Endodermal cell (in vitro differentiated cells): ENCODE data around the gene EPHA4. TPM values are rescaled to one million over a fixed set of nuclear protein-coding genes. Genes with fewer than 3 reads are reported as not detected.

Source experiments
- DNase-seq: peaks from one replicate; pipeline ENCODE4 v3.0.0-alpha.2; 2017
- H3K27ac ChIP-seq: 2 replicates; pipeline ENCODE4 v1.5.1; 2013; ENCODE audit warnings: mild to moderate bottlenecking, low read depth, low read length, moderate library complexity
- H3K27me3 ChIP-seq: 2 replicates; pipeline ENCODE4 v1.6.1; 2013; ENCODE audit warnings: mild to moderate bottlenecking, low read length, moderate library complexity; ENCODE audit not compliant: insufficient read depth, control insufficient read depth, poor library complexity, severe bottlenecking
- H3K36me3 ChIP-seq: 2 replicates; pipeline ENCODE4 v1.7.0; 2013; ENCODE audit warnings: mild to moderate bottlenecking, low read length, moderate library complexity; ENCODE audit not compliant: control insufficient read depth, insufficient read depth
- H3K4me1 ChIP-seq: one replicate; pipeline ENCODE4 v1.7.0; 2013; ENCODE audit warnings: low read length; ENCODE audit not compliant: control insufficient read depth, insufficient read depth
- H3K4me3 ChIP-seq: 2 replicates; pipeline ENCODE4 v1.5.1; 2013; ENCODE audit warnings: mild to moderate bottlenecking, low read length, moderate library complexity
- H3K9ac ChIP-seq: 2 replicates; pipeline ENCODE4 v1.6.1; 2013; ENCODE audit warnings: mild to moderate bottlenecking, low read length, moderate library complexity; ENCODE audit not compliant: poor library complexity, severe bottlenecking; ENCODE audit errors: extremely low read depth
- H3K9me3 ChIP-seq: 2 replicates; pipeline ENCODE4 v1.6.1; 2013; ENCODE audit warnings: mild to moderate bottlenecking, low read length, moderate library complexity; ENCODE audit not compliant: control insufficient read depth
- H3K27ac Mint-ChIP-seq: 2 replicates; pipeline ENCODE4 v1.8.0; 2020; ENCODE audit warnings: mixed read lengths
- H3K27me3 Mint-ChIP-seq: 2 replicates; pipeline ENCODE4 v1.8.0; 2021; ENCODE audit warnings: mild to moderate bottlenecking, mixed read lengths; ENCODE audit not compliant: insufficient read depth
- H3K36me3 Mint-ChIP-seq: 2 replicates; pipeline ENCODE4 v1.8.0; 2020; ENCODE audit warnings: low read depth, mixed read lengths
- H3K4me1 Mint-ChIP-seq: 2 replicates; pipeline ENCODE4 v1.8.0; 2020; ENCODE audit warnings: mixed read lengths
- H3K4me3 Mint-ChIP-seq: 2 replicates; pipeline ENCODE4 v1.8.0; 2020; ENCODE audit warnings: mild to moderate bottlenecking, moderate library complexity, mixed read lengths
- H3K9me3 Mint-ChIP-seq: 2 replicates; pipeline ENCODE4 v1.8.0; 2020; ENCODE audit warnings: mild to moderate bottlenecking, mixed read lengths
- WGBS, 2 experiments: methylation state at CpG; one replicate each; pipeline versions ENCODE4 v1.1.5 to v1.1.7; 2013; ENCODE audit warnings: missing lambda C conversion rate in 2 of 2, mixed read lengths in 1 of 2; ENCODE audit not compliant: insufficient coverage in 1 of 2, insufficient read length in 1 of 2; 5-methylcytosine and 5-hydroxymethylcytosine counted together
- total RNA-seq, 2 donors: library from RNA; stranded (reverse); fragmentation: NEBNext Ultra II Directional in 1 of 2; extraction: Animal tissue kit (Norgen Biotek cat#: 25700) in 1 of 2; gene quantifications; 2 replicates in 1 of 2; 3 replicates in 1 of 2; pipeline ENCODE4 v1.2.1, GENCODE V29; 2021
- TF ChIP-seq, protein P1 (sequence below): fragments of 200-600 bp; sonication (generic); conservative IDR thresholded peaks from 2 replicates; pipeline ENCODE4 v1.5.0; 2021; ENCODE audit warnings: antibody characterized with exemption, mild to moderate bottlenecking

The EPHA4 gene
- total RNA-seq, 2 donors from 2014 or later = 74.1 to 87.3 TPM

DNA sequence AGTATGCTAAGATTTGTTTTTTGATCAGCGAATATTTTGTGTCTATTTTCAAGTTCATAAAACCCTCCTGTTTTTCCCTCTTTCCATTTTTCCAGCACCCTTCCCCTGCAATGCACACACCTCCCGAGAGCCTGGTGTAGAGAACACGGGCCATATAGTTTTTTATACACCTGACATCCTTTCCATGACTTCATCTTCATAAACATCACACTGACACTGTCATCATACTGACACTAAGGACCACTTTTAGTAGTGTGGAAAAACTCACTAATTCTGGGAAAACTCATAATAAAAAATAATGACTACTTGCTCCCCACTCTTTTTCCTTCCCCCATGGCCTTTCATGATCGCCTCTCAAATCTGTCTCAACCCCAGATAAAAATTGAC, 70.2 kb downstream of the EPHA4 start:
- H3K36me3 ChIP-seq = peaks cover 36% of the 10 kb centered on the region
- no peak overlapping the region for H3K4me3 Mint-ChIP-seq
- no peak overlapping the region for H3K27ac ChIP-seq
- no peaks in the 10 kb centered on the region for H3K27me3 ChIP-seq
- DNase-seq = no peak
- no peak overlapping the region for H3K9ac ChIP-seq
- no peaks in the 10 kb centered on the region for H3K9me3 ChIP-seq
- H3K4me3 ChIP-seq = no peak overlapping the region
- H3K4me1 ChIP-seq = peaks cover 10% of the 10 kb centered on the region
- peaks cover 22% of the 10 kb centered on the region for H3K4me1 Mint-ChIP-seq
- H3K27me3 Mint-ChIP-seq = no peaks in the 10 kb centered on the region
- no peak overlapping the region for H3K27ac Mint-ChIP-seq
- peaks cover 18% of the 10 kb centered on the region for H3K36me3 Mint-ChIP-seq
- no peaks in the 10 kb centered on the region for H3K9me3 Mint-ChIP-seq
- 97% methylated on average over 4 of the region's 4 CpGs; no CpG with 5 or more reads in 1 of the 2 experiments for WGBS, 2 experiments
- TF ChIP-seq, protein P1, sequence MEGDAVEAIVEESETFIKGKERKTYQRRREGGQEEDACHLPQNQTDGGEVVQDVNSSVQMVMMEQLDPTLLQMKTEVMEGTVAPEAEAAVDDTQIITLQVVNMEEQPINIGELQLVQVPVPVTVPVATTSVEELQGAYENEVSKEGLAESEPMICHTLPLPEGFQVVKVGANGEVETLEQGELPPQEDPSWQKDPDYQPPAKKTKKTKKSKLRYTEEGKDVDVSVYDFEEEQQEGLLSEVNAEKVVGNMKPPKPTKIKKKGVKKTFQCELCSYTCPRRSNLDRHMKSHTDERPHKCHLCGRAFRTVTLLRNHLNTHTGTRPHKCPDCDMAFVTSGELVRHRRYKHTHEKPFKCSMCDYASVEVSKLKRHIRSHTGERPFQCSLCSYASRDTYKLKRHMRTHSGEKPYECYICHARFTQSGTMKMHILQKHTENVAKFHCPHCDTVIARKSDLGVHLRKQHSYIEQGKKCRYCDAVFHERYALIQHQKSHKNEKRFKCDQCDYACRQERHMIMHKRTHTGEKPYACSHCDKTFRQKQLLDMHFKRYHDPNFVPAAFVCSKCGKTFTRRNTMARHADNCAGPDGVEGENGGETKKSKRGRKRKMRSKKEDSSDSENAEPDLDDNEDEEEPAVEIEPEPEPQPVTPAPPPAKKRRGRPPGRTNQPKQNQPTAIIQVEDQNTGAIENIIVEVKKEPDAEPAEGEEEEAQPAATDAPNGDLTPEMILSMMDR = no peak

DNA sequence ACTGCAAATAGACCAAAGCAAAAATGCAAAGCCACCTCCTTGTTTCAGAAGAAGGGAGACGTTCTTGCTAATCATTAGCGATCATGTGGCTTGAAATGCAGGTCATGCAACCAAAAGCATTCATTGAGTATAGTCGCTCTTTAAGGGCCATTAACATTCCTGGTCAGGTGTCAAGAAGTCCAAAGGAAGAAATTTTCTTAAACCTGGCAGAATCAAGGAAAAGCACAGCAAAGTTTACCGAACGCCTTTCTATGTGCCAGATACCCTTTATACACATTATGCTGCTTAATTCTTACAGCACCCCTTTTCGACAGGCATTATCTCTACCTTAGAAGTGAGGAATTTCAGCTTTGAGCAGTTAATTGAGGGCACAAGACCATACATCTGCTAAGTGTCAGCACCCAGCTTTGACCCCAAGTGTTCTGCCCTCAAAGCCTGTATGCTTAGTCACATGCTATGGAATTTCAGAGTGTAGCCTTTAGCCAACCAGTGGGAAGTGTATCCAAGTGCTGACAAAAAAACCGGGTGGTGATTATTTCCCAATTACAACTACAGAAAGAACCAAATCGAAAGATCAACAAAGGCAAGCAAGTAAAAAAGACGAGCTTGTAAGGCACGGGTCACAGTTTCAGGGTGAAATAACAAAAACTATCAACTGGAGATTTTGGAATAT, 70.8 kb downstream of the EPHA4 start:
- Histone ChIP-seq H3K9ac (no peak overlapping the region), H3K27ac (no peak overlapping the region), H3K4me3 (no peak overlapping the region), H3K36me3 (peaks cover 38% of the 10 kb centered on the region), H3K4me1 (peaks cover 10% of the 10 kb centered on the region), H3K27me3 (no peaks in the 10 kb centered on the region), H3K9me3 (no peaks in the 10 kb centered on the region)
- H3K27ac Mint-ChIP-seq = no peak overlapping the region
- H3K9me3 Mint-ChIP-seq = no peaks in the 10 kb centered on the region
- 91 to 92% methylated on average over 4 to 10 of the region's 10 CpGs for WGBS, 2 experiments
- TF ChIP-seq, protein P1 = no peak
- H3K4me1 Mint-ChIP-seq = peaks cover 24% of the 10 kb centered on the region
- no peaks in the 10 kb centered on the region for H3K27me3 Mint-ChIP-seq
- peaks cover 20% of the 10 kb centered on the region for H3K36me3 Mint-ChIP-seq
- H3K4me3 Mint-ChIP-seq = no peak overlapping the region
- no peak for DNase-seq

DNA sequence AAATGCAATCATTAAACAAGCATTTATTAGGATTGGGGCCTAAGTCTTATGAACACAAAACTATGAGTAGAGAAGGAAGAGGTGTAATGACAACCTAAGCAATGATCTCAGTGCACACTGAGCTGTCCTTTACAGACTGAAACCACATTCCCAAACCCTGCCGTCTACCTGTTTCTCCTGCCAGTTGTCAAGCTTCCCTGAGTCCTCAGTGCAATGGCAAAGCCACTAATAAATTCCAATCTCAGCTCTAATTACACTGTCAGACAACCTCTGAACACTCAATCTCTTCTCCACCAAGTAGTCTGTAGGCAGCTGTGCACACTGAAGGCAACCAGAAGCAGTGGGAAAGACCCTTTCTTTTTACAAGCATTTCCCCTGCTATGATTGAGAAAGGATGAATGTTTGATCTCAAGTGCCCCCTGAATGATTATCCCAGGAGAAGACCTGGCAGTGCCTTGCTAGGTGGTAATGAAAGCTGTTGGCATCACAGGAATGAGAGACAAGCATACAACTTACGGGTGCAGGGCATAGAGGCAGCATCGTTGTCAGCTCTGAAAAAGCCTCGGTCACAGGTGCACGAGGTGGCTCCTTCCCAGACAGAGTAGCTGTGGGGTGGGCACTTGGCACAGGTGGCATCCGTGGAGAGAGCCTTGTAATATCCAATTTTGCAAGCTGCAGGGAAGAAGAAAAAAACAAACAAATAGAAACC, 71.4 kb downstream of the EPHA4 start:
- Histone ChIP-seq H3K27ac (no peak overlapping the region), H3K4me1 (peaks cover 10% of the 10 kb centered on the region), H3K9ac (no peak overlapping the region), H3K9me3 (no peaks in the 10 kb centered on the region), H3K27me3 (no peaks in the 10 kb centered on the region), H3K36me3 (peaks cover 38% of the 10 kb centered on the region), H3K4me3 (no peak overlapping the region)
- H3K27me3 Mint-ChIP-seq = no peaks in the 10 kb centered on the region
- peaks cover 30% of the 10 kb centered on the region for H3K4me1 Mint-ChIP-seq
- WGBS, 2 experiments = 92 to 100% methylated on average over 5 to 6 of the region's 6 CpGs
- peaks cover 20% of the 10 kb centered on the region for H3K36me3 Mint-ChIP-seq
- no peaks in the 10 kb centered on the region for H3K9me3 Mint-ChIP-seq
- H3K4me3 Mint-ChIP-seq = no peak overlapping the region
- TF ChIP-seq, protein P1 = no peak
- no peak overlapping the region for H3K27ac Mint-ChIP-seq
- no peak for DNase-seq
